HT1080 (cell line): ENCODE measurements around the gene PELI2. TPM values are rescaled to one million over a fixed set of nuclear protein-coding genes. Genes with fewer than 3 reads are reported as not detected.

Source experiments
- DNase-seq: peaks from one replicate; pipeline ENCODE4 v3.0.0-alpha.2; 2015; ENCODE audit warnings: low read depth
- total RNA-seq: library from RNA; depleted of rRNA; stranded (reverse); fragments of >200 nt; shearing (Covaris generic); gene quantifications from 2 replicates; pipeline ENCODE4 v1.2.3, GENCODE V29; 2014

PELI2 gene
- total RNA-seq, 1 experiment from 2014 or later: 2.1 TPM

DNA sequence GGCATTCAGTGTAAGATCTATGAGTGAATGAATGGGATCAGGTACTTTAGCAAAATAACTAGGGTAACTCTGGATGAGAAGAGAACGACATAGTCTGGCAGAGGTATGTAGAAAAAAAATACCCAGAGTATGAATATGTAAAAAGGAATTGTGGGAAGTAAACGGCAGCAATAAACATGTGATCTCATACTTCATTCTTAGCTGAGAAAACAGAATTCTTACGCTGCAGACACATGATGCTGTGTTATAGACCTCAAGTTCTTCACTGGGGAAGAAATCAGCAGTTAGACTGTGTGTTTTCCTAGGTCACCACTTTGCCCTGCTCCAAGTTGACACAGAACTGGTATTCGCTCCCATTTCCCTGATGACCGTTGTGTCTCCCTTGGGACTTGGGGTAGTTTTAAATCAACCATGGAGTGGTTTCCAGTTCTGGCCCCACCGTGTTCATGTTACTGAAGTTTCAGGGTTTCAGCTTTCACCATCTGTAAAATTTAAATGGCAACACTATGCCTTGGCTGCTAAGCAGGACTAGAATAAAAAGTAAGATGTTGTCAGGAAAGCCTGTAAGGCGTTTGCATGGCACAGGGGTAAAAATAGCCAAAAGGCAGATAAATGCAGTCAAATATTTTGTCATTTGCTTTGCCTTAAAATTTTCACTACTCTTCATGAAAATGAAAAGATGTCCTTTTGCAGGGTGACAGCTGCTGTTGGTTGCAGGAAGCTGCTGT is 223.7 kb downstream of the PELI2 start:
- no peak for DNase-seq

DNA sequence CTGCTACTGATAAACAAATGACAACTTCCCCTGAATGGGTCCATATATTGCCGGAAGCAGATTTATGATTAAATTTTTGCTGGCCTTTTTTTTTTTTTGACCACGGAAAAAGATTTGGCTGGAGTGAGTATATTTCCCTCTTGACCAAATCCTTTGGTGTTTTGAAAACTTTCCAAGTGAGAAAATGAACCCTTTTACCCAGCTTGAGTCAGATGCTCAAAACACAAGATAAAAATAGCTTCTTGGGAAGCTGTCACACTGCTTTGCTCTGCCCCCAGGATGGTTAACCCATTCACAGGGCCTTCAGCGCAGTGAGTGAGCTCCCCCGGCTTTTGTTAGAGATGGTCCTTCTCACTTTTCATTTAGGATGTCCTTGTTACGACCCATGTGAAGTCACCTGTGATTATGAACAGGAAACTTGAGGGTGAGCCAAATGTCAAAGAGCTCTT is 224.3 kb downstream of the PELI2 start:
- DNase-seq: no peak

DNA sequence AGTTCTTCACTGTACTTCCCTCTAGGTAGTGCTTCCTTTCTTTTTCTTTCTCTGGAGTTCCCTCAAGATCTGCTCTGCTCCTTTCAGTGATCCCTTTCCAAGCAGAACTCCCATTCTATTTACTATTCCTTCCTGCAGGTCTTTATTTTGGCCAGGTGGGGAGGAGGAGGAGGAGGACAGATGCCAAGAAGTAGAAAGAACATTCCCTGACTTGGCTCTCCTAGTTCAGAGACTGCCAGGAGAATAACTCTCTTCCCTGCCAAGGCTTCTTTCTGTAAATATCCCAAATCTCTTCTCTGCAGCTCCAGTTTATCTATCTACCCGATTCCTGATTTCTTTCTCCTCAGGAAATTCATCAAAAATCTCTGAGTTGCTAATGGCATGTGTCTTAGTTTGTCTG is 231.7 kb downstream of the PELI2 start:
- DNase-seq: no peak
